GF-D8 (cell line): Measurements from ENCODE around the gene TMEM61.
A peak's percentile ranks its signal among the peaks of the same experiment; 100 is the strongest.
"Not testable (repeated sequence)": the region's sequence is repeated elsewhere in the genome, so short reads cannot be mapped to it uniquely, and the experiment has no call there.

Experiments
- DNase-seq: peaks from one replicate; lab custom pipeline; 2025; lab: John Stamatoyannopoulos, UW

Gene TMEM61

GRCh38 chr1:54962612-54963395 is 17.6 kb upstream of the TMEM61 start:
- DNase-seq, result no peak

- not testable (repeated sequence) for DNase-seq
Observed at GRCh38 chr1:54963829-54964228, 16.6 kb upstream of the TMEM61 start.

- peak; percentile 84 for DNase-seq
Observed at GRCh38 chr1:54965624-54966340, 14.6 kb upstream of the TMEM61 start.

GRCh38 chr1:54967372-54967771 is 13.1 kb upstream of the TMEM61 start:
- DNase-seq, result no peak

GRCh38 chr1:54968551-54968950 is 11.9 kb upstream of the TMEM61 start:
- no peak for DNase-seq

- no peak for DNase-seq
Observed at GRCh38 chr1:54969879-54970278, 10.5 kb upstream of the TMEM61 start.

GRCh38 chr1:54970901-54971300 is 9.5 kb upstream of the TMEM61 start:
- DNase-seq, result no peak

- no peak for DNase-seq
Observed at GRCh38 chr1:54971317-54971791, 9.1 kb upstream of the TMEM61 start.

GRCh38 chr1:54972436-54972835 is 8.0 kb upstream of the TMEM61 start:
- no peak for DNase-seq

- DNase-seq, result no peak
Observed at GRCh38 chr1:54973205-54973921, 7.1 kb upstream of the TMEM61 start.

GRCh38 chr1:54975356-54976108 is 4.9 kb upstream of the TMEM61 start:
- DNase-seq, result no peak

- DNase-seq, result no peak
Observed at GRCh38 chr1:54976747-54977146, 3.7 kb upstream of the TMEM61 start.

GRCh38 chr1:54977533-54978297 is 2.7 kb upstream of the TMEM61 start:
- DNase-seq, result no peak

- no peak for DNase-seq
Observed at GRCh38 chr1:54978528-54979326, 1.7 kb upstream of the TMEM61 start.

- DNase-seq, result no peak
Observed at GRCh38 chr1:54979327-54979891, 1.0 kb upstream of the TMEM61 start.

- DNase-seq, result no peak
Observed at GRCh38 chr1:54980046-54980527, 341 bp upstream of the TMEM61 start.

GRCh38 chr1:54981466-54981865 is 1.0 kb downstream of the TMEM61 start:
- DNase-seq, result no peak

- DNase-seq, result no peak
Observed at GRCh38 chr1:54982739-54983138, 2.3 kb downstream of the TMEM61 start.

- DNase-seq, result no peak
Observed at GRCh38 chr1:54984131-54984842, 3.9 kb downstream of the TMEM61 start.
